Colonic mucosa (tissue), 4 donors: Measurements from ENCODE around the gene CHDH. TPM values are rescaled to one million over a fixed set of nuclear protein-coding genes. Genes with fewer than 3 reads are reported as not detected.

Experiments
- DNase-seq: peaks from one replicate; pipeline ENCODE4 v3.0.0-alpha.2; 2020
- H3K27ac ChIP-seq: fragments of 200-600 bp; one replicate; pipeline ENCODE4 v1.8.0; 2021
- H3K27me3 ChIP-seq: fragments of 200-600 bp; one replicate; pipeline ENCODE4 v1.8.0; 2021
- H3K36me3 ChIP-seq: fragments of 200-600 bp; one replicate; pipeline ENCODE4 v1.8.0; 2021
- H3K4me1 ChIP-seq: fragments of 200-600 bp; one replicate; pipeline ENCODE4 v1.8.0; 2021; ENCODE audit warnings: mild to moderate bottlenecking
- H3K4me3 ChIP-seq: fragments of 200-600 bp; one replicate; pipeline ENCODE4 v1.8.0; 2021
- H3K9ac ChIP-seq, 2 donors: one replicate each; pipeline ENCODE4 v1.7.0; 2013; ENCODE audit warnings: control low read depth in 2 of 2, low read depth in 2 of 2, low read length in 2 of 2
- H3K9me3 ChIP-seq: fragments of 200-600 bp; one replicate; pipeline ENCODE4 v1.8.0; 2021
- intact Hi-C: fragments of 100-400 bp; cut with DNase I; formaldehyde crosslinking; loops from one replicate; pipeline ENCODE4 v1.14.1; 2022
- total RNA-seq, 2 donors: library from RNA; stranded (reverse); fragmentation: NEBNext Ultra II Directional in 1 of 2; extraction: Animal tissue kit (Norgen Biotek cat#: 25700) in 1 of 2; gene quantifications; one replicate each; pipeline ENCODE4 v1.2.1, GENCODE V29; 2021
- TF ChIP-seq, protein P1 (sequence below): fragments of 200-600 bp; IDR thresholded peaks from one replicate; pipeline ENCODE4 v1.8.0; 2022; ENCODE audit warnings: antibody characterized with exemption, mild to moderate bottlenecking
- donor health status: healthy.
- donor health status: DM: no; HTN: no; CAD: no.
- donor health status: DM: no; HTN: no; CAD: no.

Gene CHDH
- total RNA-seq, 2 donors from 2014 or later: 41.5 to 48.6 TPM

DNA sequence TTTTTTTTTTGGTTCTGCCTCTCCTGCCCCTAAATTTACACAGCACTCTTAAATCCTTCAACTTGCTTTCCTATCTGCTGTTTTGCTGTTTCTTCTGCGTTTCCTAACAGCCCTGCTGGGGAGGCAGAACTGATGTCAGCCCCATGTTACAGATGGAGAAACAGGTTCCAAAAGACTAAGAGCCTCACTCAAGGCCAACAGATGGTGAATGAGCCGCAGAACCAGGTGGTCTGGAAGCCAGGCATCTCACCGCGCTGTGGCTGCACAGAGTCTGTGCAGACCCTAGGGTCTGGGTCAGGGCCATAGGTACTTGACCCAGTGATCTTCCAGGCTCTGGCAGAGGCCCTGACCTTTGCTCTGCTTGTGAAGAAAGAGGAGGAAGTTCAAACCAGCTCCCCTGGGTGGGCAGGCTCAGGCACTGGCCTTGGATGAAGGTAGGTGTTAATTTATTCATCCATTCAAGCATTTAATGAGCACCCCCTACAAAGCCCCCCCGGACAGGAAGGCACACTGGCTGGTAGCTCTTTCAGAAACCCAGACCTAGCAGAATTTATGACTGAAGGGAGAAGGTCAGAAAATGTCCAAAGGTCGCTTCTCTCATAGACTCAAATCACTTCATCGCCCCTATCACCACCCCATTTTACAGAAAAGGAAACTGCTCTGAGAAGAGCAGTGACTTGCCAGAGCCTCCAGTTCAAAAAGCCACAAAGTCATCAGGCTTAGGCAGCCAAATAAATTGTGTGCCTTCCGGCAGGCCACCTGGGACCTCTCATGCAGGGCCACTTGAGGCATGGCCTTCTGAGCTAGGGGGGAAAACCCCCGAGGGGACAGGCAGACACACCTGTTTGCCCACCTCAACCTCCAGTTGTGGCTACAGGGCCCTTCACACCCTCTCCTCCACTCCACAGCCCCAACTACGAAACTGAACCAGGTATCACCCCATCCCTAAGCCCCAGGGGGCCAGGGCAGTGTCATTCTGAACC, 2.7 kb downstream of the CHDH start:
- intact Hi-C loops: no loop called here
- peaks cover 8% of the 10 kb centered on the region for H3K4me1 ChIP-seq
- H3K9ac ChIP-seq: peak overlapping the region; percentile 26 to 81

DNA sequence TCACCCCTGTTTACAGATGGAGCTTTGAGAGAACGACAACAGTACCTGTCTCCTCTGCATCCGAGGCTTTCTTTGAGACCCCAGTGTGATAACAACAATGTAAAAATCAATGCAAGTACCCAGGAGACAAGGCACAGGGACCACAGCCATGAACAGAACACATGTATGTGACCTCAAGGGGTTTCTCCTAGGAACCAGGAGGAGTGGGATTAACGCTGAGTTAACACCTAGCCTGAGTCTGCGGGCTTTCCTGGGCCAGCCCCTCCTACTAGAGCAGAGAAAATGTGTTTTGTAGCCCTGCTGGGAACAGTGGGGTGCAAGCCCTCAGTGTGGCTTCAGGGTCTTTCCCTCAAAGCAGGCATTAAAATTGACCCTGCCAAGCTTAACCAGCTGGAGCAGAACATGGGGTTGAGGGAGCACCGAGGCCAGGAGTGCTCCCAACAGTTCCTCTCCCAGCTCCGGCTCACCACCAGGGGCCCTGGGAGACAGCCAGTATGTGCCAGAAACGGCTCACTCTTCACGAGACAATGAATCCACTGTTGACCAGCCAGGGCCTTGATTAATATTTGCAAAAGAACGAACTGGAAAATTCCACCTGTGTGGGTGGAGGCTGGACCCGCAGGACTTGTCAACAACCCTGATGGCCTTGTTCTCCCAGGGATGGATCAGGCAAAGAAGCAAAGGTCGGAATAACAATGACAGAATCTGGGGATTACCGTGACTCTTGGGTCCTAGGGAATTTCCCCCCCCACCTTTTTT, 3.6 kb downstream of the CHDH start:
- Histone ChIP-seq H3K27me3 (no peaks in the 10 kb centered on the region), H3K4me1 (peaks cover 8% of the 10 kb centered on the region), H3K9ac (peak overlapping the region in 1 of 2 donors; percentile 68), H3K36me3 (no peaks in the 10 kb centered on the region), H3K9me3 (no peaks in the 10 kb centered on the region), H3K4me3 (no peak overlapping the region), H3K27ac (peak overlapping the region; percentile 92)
- TF ChIP-seq, protein P1, sequence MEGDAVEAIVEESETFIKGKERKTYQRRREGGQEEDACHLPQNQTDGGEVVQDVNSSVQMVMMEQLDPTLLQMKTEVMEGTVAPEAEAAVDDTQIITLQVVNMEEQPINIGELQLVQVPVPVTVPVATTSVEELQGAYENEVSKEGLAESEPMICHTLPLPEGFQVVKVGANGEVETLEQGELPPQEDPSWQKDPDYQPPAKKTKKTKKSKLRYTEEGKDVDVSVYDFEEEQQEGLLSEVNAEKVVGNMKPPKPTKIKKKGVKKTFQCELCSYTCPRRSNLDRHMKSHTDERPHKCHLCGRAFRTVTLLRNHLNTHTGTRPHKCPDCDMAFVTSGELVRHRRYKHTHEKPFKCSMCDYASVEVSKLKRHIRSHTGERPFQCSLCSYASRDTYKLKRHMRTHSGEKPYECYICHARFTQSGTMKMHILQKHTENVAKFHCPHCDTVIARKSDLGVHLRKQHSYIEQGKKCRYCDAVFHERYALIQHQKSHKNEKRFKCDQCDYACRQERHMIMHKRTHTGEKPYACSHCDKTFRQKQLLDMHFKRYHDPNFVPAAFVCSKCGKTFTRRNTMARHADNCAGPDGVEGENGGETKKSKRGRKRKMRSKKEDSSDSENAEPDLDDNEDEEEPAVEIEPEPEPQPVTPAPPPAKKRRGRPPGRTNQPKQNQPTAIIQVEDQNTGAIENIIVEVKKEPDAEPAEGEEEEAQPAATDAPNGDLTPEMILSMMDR: peak; percentile 24
- DNase-seq: peak; percentile 90
- intact Hi-C loops: no loop called here

More for the DNA sequence above, 2.7 kb downstream of the CHDH start:
- DNase-seq: peak; percentile 56
- Histone ChIP-seq H3K4me3 (no peak overlapping the region), H3K36me3 (no peaks in the 10 kb centered on the region), H3K27me3 (no peaks in the 10 kb centered on the region), H3K9me3 (no peaks in the 10 kb centered on the region), H3K27ac (peak overlapping the region; percentile 92)
- TF ChIP-seq, protein P1: no peak

DNA sequence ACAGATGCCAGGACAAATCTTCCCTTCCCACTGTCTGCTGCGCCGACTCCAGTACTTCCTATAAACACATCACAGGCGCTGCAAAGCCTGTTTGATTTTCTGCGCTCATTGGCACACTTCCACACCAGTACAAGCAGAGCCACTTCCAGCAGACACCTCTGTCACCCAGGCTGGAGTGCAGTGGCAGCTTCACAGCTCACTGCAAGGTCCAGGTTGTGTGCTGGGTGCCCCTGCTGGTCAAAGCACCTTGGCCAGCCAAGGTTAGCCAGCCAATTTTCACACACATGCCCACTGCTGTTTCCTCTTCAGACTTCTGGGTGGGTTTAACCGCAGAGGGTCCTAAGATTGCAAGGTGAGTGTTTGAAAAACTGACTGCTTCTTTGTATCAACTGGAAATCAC, 4.9 kb downstream of the CHDH start:
- peaks cover 8% of the 10 kb centered on the region for H3K4me1 ChIP-seq
- intact Hi-C loops: no loop called here
- peak overlapping the region in 1 of 2 donors; percentile 66 for H3K9ac ChIP-seq
- no peaks in the 10 kb centered on the region for H3K27me3 ChIP-seq
- H3K4me3 ChIP-seq: no peak overlapping the region
- H3K9me3 ChIP-seq: no peaks in the 10 kb centered on the region
- peak; percentile 77 for DNase-seq
- peak overlapping the region; percentile 53 for H3K27ac ChIP-seq
- TF ChIP-seq, protein P1: peak; percentile 19
- H3K36me3 ChIP-seq: no peaks in the 10 kb centered on the region

DNA sequence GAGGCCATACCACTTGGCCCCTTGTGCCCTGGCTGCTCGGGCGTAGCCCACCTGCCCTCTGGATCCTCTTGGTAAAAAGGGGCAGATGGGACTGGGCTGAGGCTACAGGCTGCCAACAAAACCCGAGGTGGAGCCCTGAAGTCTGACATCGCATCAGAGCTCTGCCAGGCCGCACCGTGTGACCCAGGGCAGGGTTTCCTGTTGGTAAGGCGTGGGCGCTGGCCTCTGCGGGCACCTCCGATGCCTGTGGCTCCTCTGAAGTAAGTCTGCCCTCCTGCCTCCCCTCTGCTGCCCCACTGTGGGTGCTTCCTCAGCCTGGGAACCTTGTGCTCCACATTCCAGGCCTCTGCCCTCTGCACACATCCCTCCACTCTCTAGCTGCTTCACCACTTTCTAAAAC, 8.9 kb downstream of the CHDH start:
- Histone ChIP-seq H3K27me3 (no peaks in the 10 kb centered on the region), H3K9ac (no peak overlapping the region), H3K36me3 (no peaks in the 10 kb centered on the region), H3K4me1 (peaks cover 1% of the 10 kb centered on the region), H3K4me3 (no peak overlapping the region), H3K9me3 (no peaks in the 10 kb centered on the region), H3K27ac (no peak overlapping the region)
- TF ChIP-seq, protein P1: no peak
- intact Hi-C loops: no loop called here
- DNase-seq: no peak

DNA sequence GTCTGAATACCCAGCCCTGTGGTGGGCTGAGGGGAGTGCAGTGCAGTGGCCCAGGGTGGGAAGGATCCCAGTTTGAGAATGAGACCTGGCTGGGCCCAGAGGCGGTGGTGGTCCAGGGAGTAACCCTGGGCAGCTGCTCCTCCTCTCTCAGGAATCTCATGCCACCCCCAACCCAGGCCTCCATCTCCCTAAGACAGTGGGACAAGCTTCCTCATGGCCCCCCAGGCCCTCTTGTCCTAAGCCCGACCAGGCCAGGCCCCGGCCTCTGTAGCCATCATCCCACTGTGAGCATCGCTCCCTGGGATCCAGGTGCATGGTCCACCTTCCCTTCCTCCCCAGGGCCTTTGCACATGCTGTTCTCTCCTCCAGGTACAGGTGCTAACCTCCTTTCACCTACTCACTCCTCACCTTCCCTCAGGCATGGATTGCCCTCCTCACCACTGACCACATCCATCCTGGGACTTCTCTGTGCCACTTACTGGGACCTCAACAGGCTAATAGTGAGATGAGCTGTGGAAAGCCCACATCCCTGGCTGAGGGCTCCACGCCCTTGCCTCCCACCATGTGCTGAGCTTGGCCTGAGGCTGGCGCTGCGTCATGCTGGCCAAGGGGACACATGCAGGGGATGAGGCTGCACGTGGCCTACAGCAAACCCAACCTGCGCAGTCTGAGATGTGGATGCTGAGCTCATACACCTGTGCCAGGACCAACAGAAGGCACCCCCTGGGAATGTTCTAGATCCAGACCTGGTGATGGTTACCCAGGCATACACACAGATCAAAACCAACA, 9.9 kb downstream of the CHDH start:
- H3K9me3 ChIP-seq: no peaks in the 10 kb centered on the region
- H3K27me3 ChIP-seq: no peaks in the 10 kb centered on the region
- H3K36me3 ChIP-seq: no peaks in the 10 kb centered on the region
- TF ChIP-seq, protein P1: no peak
- no peaks in the 10 kb centered on the region for H3K4me1 ChIP-seq
- H3K9ac ChIP-seq: no peak overlapping the region
- no peak overlapping the region for H3K27ac ChIP-seq
- intact Hi-C loops: no loop called here
- no peak overlapping the region for H3K4me3 ChIP-seq
- no peak for DNase-seq
